Endometrial microvascular endothelial cells (primary cell): ENCODE results near the gene RNF212B. TPM values are rescaled to one million over a fixed set of nuclear protein-coding genes. Genes with fewer than 3 reads are reported as not detected.
"Not testable (repeated sequence)": the region's sequence is repeated elsewhere in the genome, so short reads cannot be mapped to it uniquely, and the experiment has no call there.

ENCODE experiments used
- in situ Hi-C: cut with HindIII; loops from 2 replicates; pipeline ENCODE4 v1.10.0; 2017; ENCODE audit warnings: low sequenced_read_pairs, low pct_unique_long_range_greater_than_20kb; ENCODE audit errors: inconsistent ontology term
- total RNA-seq: library from RNA; depleted of rRNA; stranded (reverse); fragments of >200 nt; gene quantifications from one replicate; pipeline ENCODE4 v1.2.3, GENCODE V29; 2015; ENCODE audit errors: inconsistent ontology term

RNF212B gene, protein sequence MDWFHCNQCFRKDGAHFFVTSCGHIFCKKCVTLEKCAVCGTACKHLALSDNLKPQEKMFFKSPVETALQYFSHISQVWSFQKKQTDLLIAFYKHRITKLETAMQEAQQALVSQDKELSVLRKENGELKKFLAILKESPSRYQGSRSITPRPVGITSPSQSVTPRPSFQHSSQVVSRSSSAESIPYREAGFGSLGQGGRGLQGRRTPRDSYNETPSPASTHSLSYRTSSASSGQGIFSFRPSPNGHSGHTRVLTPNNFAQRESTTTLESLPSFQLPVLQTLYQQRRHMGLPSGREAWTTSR
- total RNA-seq: not detected

GRCh38 chr14:23237772-23238594 is at the start of gene RNF212B:
TSS of gene RNF212B (plus strand) at chr14:23237936. CDS start at chr14:23240346, 2,410 bp downstream.
- in situ Hi-C loops: no loop called here

GRCh38 chr14:23193432-23193831 is 44.3 kb upstream of the RNF212B start:
- in situ Hi-C loops: no loop called here

DNA sequence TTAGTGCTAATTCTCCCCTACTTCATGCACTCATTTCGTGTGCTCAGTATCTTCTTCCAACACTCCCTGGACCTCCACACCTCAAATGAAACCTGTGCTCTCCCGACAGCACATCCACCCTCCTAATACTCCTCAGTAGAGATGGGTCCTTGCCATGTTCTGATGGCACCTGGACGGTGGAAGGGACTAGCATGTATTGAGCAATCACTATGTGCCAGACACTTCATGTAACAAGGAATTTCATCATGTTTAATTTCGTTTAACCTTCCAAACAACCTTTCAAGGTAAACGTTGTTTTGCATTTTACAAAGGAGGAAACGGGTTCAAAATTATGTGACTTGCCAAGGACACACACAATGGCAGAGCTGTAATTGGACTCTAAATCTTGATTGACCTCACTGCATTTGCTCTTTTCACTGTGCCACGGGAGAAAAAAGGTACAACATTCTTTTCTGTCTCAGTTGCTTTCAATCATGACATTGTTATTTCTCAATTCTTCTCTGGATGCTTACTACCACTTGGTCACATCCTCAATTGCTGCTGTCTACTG is 42.1 kb upstream of the RNF212B start:
- in situ Hi-C loops: no loop called here

DNA sequence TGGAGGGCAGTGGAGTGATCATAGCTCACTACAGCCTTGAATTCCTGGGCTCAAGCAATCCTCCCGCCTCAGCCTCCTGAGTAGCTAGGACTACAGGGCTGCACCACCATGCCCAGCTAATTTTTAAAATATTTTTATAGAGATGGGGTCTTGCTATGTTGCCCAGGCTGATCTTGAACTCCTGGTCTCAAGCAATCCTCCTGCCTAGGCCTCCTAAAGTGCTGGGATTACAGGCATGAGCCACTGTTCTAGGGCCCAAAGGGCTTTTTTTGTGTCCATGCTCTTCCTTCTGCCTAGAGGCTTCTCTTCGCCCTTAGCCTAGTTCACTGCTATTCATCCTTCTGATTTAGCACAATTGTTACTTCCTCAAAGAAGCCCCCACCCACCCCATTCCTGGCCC is 41.2 kb upstream of the RNF212B start:
- in situ Hi-C loops: not testable (repeated sequence)

DNA sequence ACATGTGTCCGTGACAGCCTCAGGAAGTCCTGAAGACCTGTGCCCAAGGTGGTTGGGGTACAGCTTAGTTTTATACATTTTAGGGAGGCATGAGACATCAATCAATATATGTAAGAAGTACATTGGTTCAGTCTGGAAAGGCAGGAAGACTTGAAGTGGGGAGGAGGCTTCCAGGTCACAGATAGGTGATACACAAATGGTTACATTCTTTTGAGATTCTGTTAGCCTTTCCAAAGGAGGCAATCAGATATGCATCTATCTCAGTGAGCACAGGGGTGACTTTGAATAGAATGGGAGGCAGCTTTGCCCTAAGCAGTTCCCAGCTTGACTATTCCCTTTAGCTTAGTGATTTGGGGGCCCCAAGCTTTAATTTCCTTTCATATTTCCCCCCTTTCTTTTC is 38.6 kb upstream of the RNF212B start:
- in situ Hi-C loops: not testable (repeated sequence)

GRCh38 chr14:23202001-23202400 is 35.7 kb upstream of the RNF212B start:
- in situ Hi-C loops: no loop called here

DNA sequence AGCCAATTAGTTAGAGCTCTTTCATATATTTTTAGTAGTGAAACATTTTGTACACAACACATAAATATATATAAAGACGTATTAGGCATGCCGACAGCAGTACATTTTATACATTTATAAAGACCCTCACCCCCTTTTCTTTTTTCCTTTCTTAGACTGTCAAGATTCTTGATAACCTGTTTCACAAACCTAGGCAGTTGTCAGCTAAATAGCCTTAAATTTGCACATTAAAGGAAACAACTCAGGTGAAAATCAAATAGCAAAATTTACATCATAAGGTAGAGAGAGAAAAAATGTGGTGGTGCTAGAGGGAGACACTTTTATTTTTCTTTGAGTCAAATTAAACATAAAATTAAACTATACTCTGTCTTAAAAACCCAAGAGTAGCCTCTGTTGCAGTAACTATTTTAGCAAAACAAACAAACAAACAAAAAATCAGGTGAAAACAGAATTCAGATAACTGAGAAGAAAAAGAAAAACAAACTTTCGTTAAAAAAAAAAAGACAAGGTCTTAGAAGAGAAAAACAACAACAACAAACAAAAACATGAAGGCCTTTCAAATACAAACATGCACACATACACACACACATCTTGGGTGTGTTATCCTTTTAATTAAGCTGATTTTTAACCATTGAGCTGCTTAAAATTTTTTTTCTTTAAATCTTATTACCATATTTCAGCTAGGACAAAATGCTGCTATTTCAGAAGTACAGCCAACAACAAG is 31.2 kb upstream of the RNF212B start:
- in situ Hi-C loops: no loop called here

DNA sequence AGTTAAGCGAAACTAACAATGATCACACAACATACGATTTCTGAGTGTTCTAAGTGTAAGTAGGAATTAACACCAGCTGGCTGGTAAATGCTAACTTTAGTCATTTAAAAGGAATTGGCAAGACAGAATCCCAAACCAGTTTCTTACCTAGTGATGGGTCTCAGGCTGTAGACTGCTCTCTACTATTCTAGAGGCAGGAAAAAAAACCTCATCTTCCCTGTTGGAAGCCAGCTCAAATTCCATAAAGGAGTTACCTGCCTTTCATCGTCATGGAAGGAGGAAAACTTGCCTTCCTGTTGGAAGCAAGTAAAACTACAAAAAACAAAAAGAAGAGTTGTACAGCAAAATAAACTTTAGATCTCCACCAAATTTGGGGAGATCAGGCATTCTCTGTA is 30.6 kb upstream of the RNF212B start:
- in situ Hi-C loops: no loop called here

- in situ Hi-C loops: no loop called here
Observed at GRCh38 chr14:23208324-23208723, 29.4 kb upstream of the RNF212B start.

- in situ Hi-C loops: no loop called here
Observed at GRCh38 chr14:23209651-23210423, 27.9 kb upstream of the RNF212B start.

GRCh38 chr14:23215421-23215820 is 22.3 kb upstream of the RNF212B start:
- in situ Hi-C loops: no loop called here

- in situ Hi-C loops: no loop called here
Observed at GRCh38 chr14:23217032-23218020, 20.4 kb upstream of the RNF212B start.

- in situ Hi-C loops: no loop called here
Observed at GRCh38 chr14:23219075-23219474, 18.7 kb upstream of the RNF212B start.

GRCh38 chr14:23224958-23225357 is 12.8 kb upstream of the RNF212B start:
- in situ Hi-C loops: not testable (repeated sequence)

GRCh38 chr14:23227566-23227965 is 10.2 kb upstream of the RNF212B start:
- in situ Hi-C loops: no loop called here

DNA sequence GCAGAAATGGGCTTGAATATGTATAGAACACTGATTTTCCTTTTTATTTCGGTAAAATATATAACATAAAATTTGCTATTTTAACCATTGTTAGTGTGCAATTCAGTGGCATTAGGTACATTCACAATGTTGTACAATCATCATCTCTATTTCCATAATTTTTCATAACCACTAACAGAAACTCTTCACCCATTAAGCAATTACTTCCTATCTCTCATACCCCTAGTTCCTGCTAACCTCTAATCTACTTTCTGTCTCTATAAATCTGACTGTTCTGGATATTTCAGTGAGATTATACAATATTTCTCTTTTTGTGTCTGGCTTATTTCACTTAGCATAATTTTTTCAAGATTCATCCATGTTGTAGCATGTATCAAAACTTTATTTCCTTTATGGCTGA is 8.9 kb upstream of the RNF212B start:
- in situ Hi-C loops: no loop called here

DNA sequence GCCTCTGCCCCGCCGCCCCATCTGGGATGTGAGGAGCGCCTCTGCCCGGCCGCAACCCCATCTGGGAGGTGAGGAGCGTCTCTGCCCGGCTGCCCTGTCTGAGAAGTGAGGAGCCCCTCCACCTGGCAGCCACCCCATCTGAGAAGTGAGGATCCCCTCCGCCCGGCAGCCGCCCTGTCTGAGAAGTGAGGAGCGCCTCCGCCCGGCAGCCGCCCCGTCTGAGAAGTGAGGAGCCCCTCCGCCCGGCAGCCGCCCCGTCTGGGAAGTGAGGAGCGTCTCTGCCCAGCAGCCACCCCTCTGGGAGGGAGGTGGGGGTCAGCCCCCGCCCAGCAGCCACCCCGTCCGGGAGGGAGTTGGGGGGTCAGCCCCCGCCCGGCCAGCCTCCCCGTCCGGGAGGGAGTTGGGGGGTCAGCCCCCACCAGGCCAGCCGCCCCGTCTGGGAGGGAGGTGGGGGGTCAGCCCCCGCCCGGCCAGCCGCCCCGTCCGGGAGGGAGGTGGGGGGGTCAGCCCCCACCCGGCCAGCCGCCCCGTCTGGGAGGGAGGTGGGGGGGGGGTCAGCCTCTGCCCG is 5.4 kb upstream of the RNF212B start:
- in situ Hi-C loops: not testable (repeated sequence)
